WTC11 (cell line): ENCODE data around the gene TMEM119.

Experiments used
- AFF4 ChIP-seq: sonication (generic); formaldehyde crosslinking; IDR thresholded peaks from 2 replicates; pipeline ENCODE4 v1.8.1; 2023; ENCODE audit warnings: mild to moderate bottlenecking, missing genetic modification reagents, borderline replicate concordance
- CTCF ChIP-seq: fragments of 200-600 bp; IDR thresholded peaks from 2 replicates; pipeline ENCODE4 v1.8.0; 2022; ENCODE audit warnings: antibody characterized with exemption
- ELF4 ChIP-seq: sonication (generic); formaldehyde crosslinking; IDR thresholded peaks from 2 replicates; pipeline ENCODE4 v1.8.1; 2022; ENCODE audit warnings: low read depth, mild to moderate bottlenecking, moderate library complexity, missing genetic modification reagents
- ESRRA ChIP-seq: sonication (generic); formaldehyde crosslinking; IDR thresholded peaks from 2 replicates; pipeline ENCODE4 v1.8.1; 2022; ENCODE audit warnings: mild to moderate bottlenecking, missing genetic modification reagents, borderline replicate concordance
- FOXK1 ChIP-seq: sonication (generic); formaldehyde crosslinking; IDR thresholded peaks from 2 replicates; pipeline ENCODE4 v1.8.0; 2022; ENCODE audit warnings: mild to moderate bottlenecking, moderate library complexity, missing genetic modification reagents
- IRF1 ChIP-seq: sonication (generic); formaldehyde crosslinking; IDR thresholded peaks from 2 replicates; pipeline ENCODE4 v1.8.0; 2023; ENCODE audit warnings: missing genetic modification reagents
- IRF2 ChIP-seq: sonication (generic); formaldehyde crosslinking; IDR thresholded peaks from 2 replicates; pipeline ENCODE4 v1.8.0; 2022; ENCODE audit warnings: low read depth, missing genetic modification reagents, borderline replicate concordance
- NR1H2 ChIP-seq: sonication (generic); formaldehyde crosslinking; IDR thresholded peaks from 2 replicates; pipeline ENCODE4 v1.9.0; 2021; ENCODE audit warnings: mild to moderate bottlenecking, moderate library complexity, missing genetic modification reagents
- USF2 ChIP-seq: sonication (generic); formaldehyde crosslinking; IDR thresholded peaks from 2 replicates; pipeline ENCODE4 v1.8.1; 2023; ENCODE audit warnings: mild to moderate bottlenecking, missing genetic modification reagents, moderate library complexity
- ZNF219 ChIP-seq: sonication (generic); formaldehyde crosslinking; IDR thresholded peaks from 2 replicates; pipeline ENCODE4 v1.8.0; 2023; ENCODE audit warnings: missing genetic modification reagents, mild to moderate bottlenecking, borderline replicate concordance
- ZNF263 ChIP-seq: sonication (generic); formaldehyde crosslinking; IDR thresholded peaks from 2 replicates; pipeline ENCODE4 v1.8.1; 2022; ENCODE audit warnings: low read depth, mild to moderate bottlenecking, moderate library complexity, missing genetic modification reagents
- TF ChIP-seq, protein P1 (sequence below): sonication (generic); formaldehyde crosslinking; IDR thresholded peaks from 2 replicates; pipeline ENCODE4 v1.8.1; 2022; ENCODE audit warnings: missing genetic modification reagents, borderline replicate concordance
- TF ChIP-seq, protein P2 (sequence below): fragments of 250-450 bp; sonication (Bioruptor Pico); IDR thresholded peaks from 2 replicates; pipeline ENCODE4 v1.9.0; 2021; ENCODE audit warnings: mild to moderate bottlenecking
- TF ChIP-seq, protein P3 (sequence below): sonication (generic); formaldehyde crosslinking; IDR thresholded peaks from 2 replicates; pipeline ENCODE4 v1.8.0; 2022; ENCODE audit warnings: mild to moderate bottlenecking, missing genetic modification reagents

- TF ChIP-seq CTCF = no peak
- TF ChIP-seq, protein P1, sequence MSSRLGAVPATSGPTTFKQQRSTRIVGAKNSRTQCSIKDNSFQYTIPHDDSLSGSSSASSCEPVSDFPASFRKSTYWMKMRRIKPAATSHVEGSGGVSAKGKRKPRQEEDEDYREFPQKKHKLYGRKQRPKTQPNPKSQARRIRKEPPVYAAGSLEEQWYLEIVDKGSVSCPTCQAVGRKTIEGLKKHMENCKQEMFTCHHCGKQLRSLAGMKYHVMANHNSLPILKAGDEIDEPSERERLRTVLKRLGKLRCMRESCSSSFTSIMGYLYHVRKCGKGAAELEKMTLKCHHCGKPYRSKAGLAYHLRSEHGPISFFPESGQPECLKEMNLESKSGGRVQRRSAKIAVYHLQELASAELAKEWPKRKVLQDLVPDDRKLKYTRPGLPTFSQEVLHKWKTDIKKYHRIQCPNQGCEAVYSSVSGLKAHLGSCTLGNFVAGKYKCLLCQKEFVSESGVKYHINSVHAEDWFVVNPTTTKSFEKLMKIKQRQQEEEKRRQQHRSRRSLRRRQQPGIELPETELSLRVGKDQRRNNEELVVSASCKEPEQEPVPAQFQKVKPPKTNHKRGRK (CRISPR knock-in tag) = no peak
- no peak for TF ChIP-seq ZNF263 (CRISPR knock-in tag)
- TF ChIP-seq, protein P2, sequence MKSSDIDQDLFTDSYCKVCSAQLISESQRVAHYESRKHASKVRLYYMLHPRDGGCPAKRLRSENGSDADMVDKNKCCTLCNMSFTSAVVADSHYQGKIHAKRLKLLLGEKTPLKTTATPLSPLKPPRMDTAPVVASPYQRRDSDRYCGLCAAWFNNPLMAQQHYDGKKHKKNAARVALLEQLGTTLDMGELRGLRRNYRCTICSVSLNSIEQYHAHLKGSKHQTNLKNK (CRISPR knock-in tag) = no peak
- TF ChIP-seq USF2 (CRISPR knock-in tag) = no peak
- TF ChIP-seq, protein P3, sequence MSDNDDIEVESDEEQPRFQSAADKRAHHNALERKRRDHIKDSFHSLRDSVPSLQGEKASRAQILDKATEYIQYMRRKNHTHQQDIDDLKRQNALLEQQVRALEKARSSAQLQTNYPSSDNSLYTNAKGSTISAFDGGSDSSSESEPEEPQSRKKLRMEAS (CRISPR knock-in tag) = no peak
- no peak for TF ChIP-seq NR1H2 (CRISPR knock-in tag)
- TF ChIP-seq IRF2 (CRISPR knock-in tag) = no peak
- no peak for TF ChIP-seq ELF4
- no peak for TF ChIP-seq AFF4
- no peak for TF ChIP-seq FOXK1 (CRISPR knock-in tag)
- TF ChIP-seq IRF1 (CRISPR knock-in tag) = no peak
- TF ChIP-seq ZNF219 (CRISPR knock-in tag) = no peak
- TF ChIP-seq ESRRA = no peak
These were observed 54.2 kb downstream of the TMEM119 start for GRCh38 chr12:108543652-108544051.
